CD14-positive monocyte (primary cell): ENCODE data around the gene GNPAT. TPM values are rescaled to one million over a fixed set of nuclear protein-coding genes. Genes with fewer than 3 reads are reported as not detected.
A peak's percentile ranks its signal among the peaks of the same experiment; 100 is the strongest.

Experiments used
- DNase-seq, 3 donors: peaks; one replicate each; pipeline ENCODE4 v3.0.0-alpha.2; 2011 to 2022
- H2AFZ ChIP-seq: 2 replicates; pipeline ENCODE4 v1.6.0; 2012; ENCODE audit warnings: mild to moderate bottlenecking, low read depth, low read length, inconsistent platforms; ENCODE audit not compliant: insufficient read depth, poor library complexity, severe bottlenecking
- H3K27ac ChIP-seq, 2 donors: 1 replicate in 1 of 2; 2 replicates in 1 of 2; pipeline ENCODE4 v1.5.1; 2012 to 2013; ENCODE audit warnings: low read length in 2 of 2, control low read depth in 1 of 2, inconsistent platforms in 1 of 2, low read depth in 1 of 2, mild to moderate bottlenecking in 1 of 2
- H3K27me3 ChIP-seq, 2 donors: one replicate each; pipeline versions ENCODE4 v1.6.0 to v1.6.1; 2011 to 2013; ENCODE audit warnings: low read length in 2 of 2; ENCODE audit not compliant: control insufficient read depth in 2 of 2, insufficient read depth in 2 of 2
- H3K36me3 ChIP-seq, 2 donors: replicated peaks in 1 of 2; 1 replicate in 1 of 2; 2 replicates in 1 of 2; pipeline versions ENCODE4 v1.5.1 to v1.6.1; 2012 to 2013; ENCODE audit warnings: low read length in 2 of 2, control low read depth in 1 of 2, inconsistent platforms in 1 of 2, mild to moderate bottlenecking in 1 of 2; ENCODE audit not compliant: insufficient read depth in 2 of 2, control insufficient read depth in 1 of 2
- H3K4me1 ChIP-seq, 2 donors: 1 replicate in 1 of 2; 2 replicates in 1 of 2; pipeline versions ENCODE4 v1.5.1 to v1.6.1; 2012 to 2013; ENCODE audit warnings: low read length in 2 of 2, control low read depth in 1 of 2, inconsistent platforms in 1 of 2, mild to moderate bottlenecking in 1 of 2, moderate library complexity in 1 of 2; ENCODE audit not compliant: insufficient read depth in 2 of 2, control insufficient read depth in 1 of 2
- H3K4me2 ChIP-seq: replicated peaks from 2 replicates; pipeline ENCODE3; 2012; ENCODE audit warnings: low read length, moderate library complexity, mild to moderate bottlenecking; ENCODE audit not compliant: poor library complexity, severe bottlenecking; ENCODE audit errors: extremely low read depth
- H3K4me3 ChIP-seq, 3 experiments: fragments of 200-600 bp in 1 of 3; sonication (generic) in 1 of 3; replicated peaks in 1 of 3; 1 replicate in 2 of 3; 2 replicates in 1 of 3; pipeline ENCODE4 v1.5.1; 2011 to 2013; ENCODE audit warnings: low read length in 3 of 3, mild to moderate bottlenecking in 3 of 3, control low read depth in 2 of 3, low read depth in 2 of 3, inconsistent platforms in 1 of 3, moderate library complexity in 1 of 3
- H3K79me2 ChIP-seq: 2 replicates; pipeline ENCODE4 v1.6.0; 2012; ENCODE audit warnings: mild to moderate bottlenecking, control low read depth, inconsistent platforms, low read length, moderate library complexity; ENCODE audit not compliant: insufficient read depth
- H3K9ac ChIP-seq: 2 replicates; pipeline ENCODE4 v1.6.0; 2017; ENCODE audit warnings: low read length, mild to moderate bottlenecking; ENCODE audit not compliant: insufficient read depth, poor library complexity, severe bottlenecking
- H3K9me3 ChIP-seq, 2 donors: replicated peaks in 1 of 2; 1 replicate in 1 of 2; 2 replicates in 1 of 2; pipeline versions ENCODE4 v1.5.1 to v1.6.1; 2012 to 2013; ENCODE audit warnings: low read length in 2 of 2, control low read depth in 1 of 2; ENCODE audit not compliant: control insufficient read depth in 1 of 2, insufficient read depth in 1 of 2
- H4K20me1 ChIP-seq: 2 replicates; pipeline ENCODE4 v1.6.0; 2012; ENCODE audit warnings: mild to moderate bottlenecking, low read length, control low read depth, moderate library complexity; ENCODE audit not compliant: insufficient read depth
- H3K27ac Mint-ChIP-seq, 7 donors: one replicate each; pipeline ENCODE4 v1.8.0; 2020; ENCODE audit warnings: mild to moderate bottlenecking in 7 of 7, mixed read lengths in 7 of 7, moderate library complexity in 6 of 7, inconsistent platforms in 2 of 7
- H3K27me3 Mint-ChIP-seq, 3 donors: one replicate each; pipeline ENCODE4 v1.8.0; 2021 to 2022; ENCODE audit warnings: low read depth in 3 of 3, mild to moderate bottlenecking in 3 of 3, mixed read lengths in 3 of 3, moderate library complexity in 3 of 3, inconsistent platforms in 1 of 3
- H3K36me3 Mint-ChIP-seq, 2 donors: one replicate each; pipeline ENCODE4 v1.8.0; 2020; ENCODE audit warnings: mixed read lengths in 2 of 2, inconsistent platforms in 1 of 2, mild to moderate bottlenecking in 1 of 2
- H3K4me1 Mint-ChIP-seq: one replicate; pipeline ENCODE4 v1.8.0; 2020; ENCODE audit warnings: mild to moderate bottlenecking, mixed read lengths
- H3K4me3 Mint-ChIP-seq, 2 donors: one replicate each; pipeline ENCODE4 v1.8.0; 2020; ENCODE audit warnings: mild to moderate bottlenecking in 2 of 2, mixed read lengths in 2 of 2, moderate library complexity in 1 of 2
- H3K9me3 Mint-ChIP-seq, 7 donors: one replicate each; pipeline ENCODE4 v1.8.0; 2020 to 2022; ENCODE audit warnings: mixed read lengths in 7 of 7, mild to moderate bottlenecking in 6 of 7, moderate library complexity in 6 of 7, inconsistent platforms in 2 of 7
- WGBS: methylation state at CpG from one replicate; pipeline ENCODE4 v1.1.5; 2013; ENCODE audit warnings: missing lambda C conversion rate; ENCODE audit not compliant: insufficient coverage; 5-methylcytosine and 5-hydroxymethylcytosine counted together
- intact Hi-C, 2 donors: fragments of 100-400 bp; cut with micrococcal nuclease; formaldehyde crosslinking; loops; one replicate each; pipeline versions ENCODE4 v1.15.0 to v1.15.1; 2023
- polyA plus RNA-seq, 3 donors: library from polyadenylated mRNA; depleted of rRNA in 1 of 3; unstranded in 2 of 3; stranded (reverse) in 1 of 3; fragments of 300-500 nt in 2 of 3; fragments of >200 nt in 1 of 3; fragmentation: Illumina TruSeq in 2 of 3; gene quantifications; 1 replicate in 2 of 3; 2 replicates in 1 of 3; pipeline ENCODE4 v1.2.3, GENCODE V29; 2012 to 2021
- TF ChIP-seq, protein P1 (sequence below): fragments of 200-600 bp; IDR thresholded peaks from one replicate; pipeline ENCODE4 v1.8.0; 2022; ENCODE audit warnings: antibody characterized with exemption, mild to moderate bottlenecking

GNPAT gene
- polyA plus RNA-seq, 3 donors, result 20.8 to 40.3 (median 34.8) TPM

DNA sequence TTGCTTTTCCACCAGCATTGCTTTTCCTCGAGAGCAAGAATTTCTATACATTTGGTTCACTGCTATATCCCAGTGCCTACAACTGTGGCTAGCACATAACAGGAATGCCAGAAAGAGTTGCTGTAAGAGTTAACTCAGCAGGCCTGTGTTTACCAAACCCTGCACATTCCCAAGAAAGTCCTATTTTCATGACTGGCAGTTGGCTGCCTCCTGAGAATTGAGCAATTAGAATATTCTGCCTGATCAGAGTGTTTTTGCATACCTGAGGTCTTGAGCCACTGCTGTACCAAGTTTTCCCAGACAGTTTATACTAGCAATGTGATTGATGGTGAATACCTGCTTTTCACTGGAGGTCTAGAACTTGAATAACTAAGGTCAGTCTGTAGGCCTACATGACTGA lies 2.7 kb upstream of the GNPAT start:
- Histone ChIP-seq H4K20me1 (no peaks in the 10 kb centered on the region), H3K4me1 (peaks cover 28 to 33% of the 10 kb centered on the region in 2 donors), H3K27me3 (no peaks in the 10 kb centered on the region), H2AFZ (no peak overlapping the region), H3K79me2 (peaks cover 75% of the 10 kb centered on the region), H3K9ac (no peak overlapping the region), H3K27ac (no peak overlapping the region), H3K9me3 (no peaks in the 10 kb centered on the region), H3K36me3 (peaks cover 22 to 55% of the 10 kb centered on the region in 2 donors), H3K4me3 (no peak overlapping the region), H3K4me2 (no peak overlapping the region)
- no CpG with 5 or more reads among the region's 1 CpG for WGBS
- Mint-ChIP-seq H3K36me3 (peaks cover 39 to 45% of the 10 kb centered on the region in 2 donors), H3K4me1 (peaks cover 52% of the 10 kb centered on the region), H3K27ac (no peak overlapping the region), H3K9me3 (no peaks in the 10 kb centered on the region), H3K27me3 (peaks cover 0 to 2% (median 0%) of the 10 kb centered on the region in 3 donors), H3K4me3 (no peak overlapping the region)
- DNase-seq, result no peak
- intact Hi-C loops, result no loop called here
- TF ChIP-seq, protein P1, sequence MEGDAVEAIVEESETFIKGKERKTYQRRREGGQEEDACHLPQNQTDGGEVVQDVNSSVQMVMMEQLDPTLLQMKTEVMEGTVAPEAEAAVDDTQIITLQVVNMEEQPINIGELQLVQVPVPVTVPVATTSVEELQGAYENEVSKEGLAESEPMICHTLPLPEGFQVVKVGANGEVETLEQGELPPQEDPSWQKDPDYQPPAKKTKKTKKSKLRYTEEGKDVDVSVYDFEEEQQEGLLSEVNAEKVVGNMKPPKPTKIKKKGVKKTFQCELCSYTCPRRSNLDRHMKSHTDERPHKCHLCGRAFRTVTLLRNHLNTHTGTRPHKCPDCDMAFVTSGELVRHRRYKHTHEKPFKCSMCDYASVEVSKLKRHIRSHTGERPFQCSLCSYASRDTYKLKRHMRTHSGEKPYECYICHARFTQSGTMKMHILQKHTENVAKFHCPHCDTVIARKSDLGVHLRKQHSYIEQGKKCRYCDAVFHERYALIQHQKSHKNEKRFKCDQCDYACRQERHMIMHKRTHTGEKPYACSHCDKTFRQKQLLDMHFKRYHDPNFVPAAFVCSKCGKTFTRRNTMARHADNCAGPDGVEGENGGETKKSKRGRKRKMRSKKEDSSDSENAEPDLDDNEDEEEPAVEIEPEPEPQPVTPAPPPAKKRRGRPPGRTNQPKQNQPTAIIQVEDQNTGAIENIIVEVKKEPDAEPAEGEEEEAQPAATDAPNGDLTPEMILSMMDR, result no peak

DNA sequence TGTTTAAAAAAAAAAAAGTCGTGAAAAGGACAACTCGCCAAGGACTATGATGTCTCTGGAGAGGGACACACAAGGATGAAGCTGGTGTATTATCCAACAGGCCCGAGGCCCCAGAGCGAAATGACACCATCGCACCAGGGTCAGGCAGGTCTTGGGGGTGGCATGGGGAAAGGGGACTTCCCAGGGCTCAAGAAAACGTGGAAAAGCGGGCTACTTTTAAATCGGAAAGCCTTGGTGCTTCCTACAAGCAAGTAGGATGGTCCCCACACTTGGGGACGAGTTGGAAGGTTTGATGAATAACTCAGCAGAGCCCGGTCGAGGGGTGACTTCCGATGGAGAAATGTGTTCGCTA lies 505 bp upstream of the GNPAT start:
- TF ChIP-seq, protein P1, result no peak
- Mint-ChIP-seq H3K9me3 (peaks cover 0 to 2% (median 0%) of the 10 kb centered on the region in 7 donors), H3K36me3 (peaks cover 34 to 41% of the 10 kb centered on the region in 2 donors), H3K4me1 (peaks cover 62% of the 10 kb centered on the region), H3K27me3 (peaks cover 0 to 2% (median 0%) of the 10 kb centered on the region in 3 donors), H3K27ac (peak overlapping the region; percentile 94 to 98 (median 97)), H3K4me3 (peak overlapping the region; percentile 92 to 97)
- Histone ChIP-seq H3K9me3 (no peaks in the 10 kb centered on the region), H4K20me1 (peaks cover 6% of the 10 kb centered on the region), H3K27me3 (no peaks in the 10 kb centered on the region), H3K4me3 (peak overlapping the region; percentile 78 to 95 (median 94)), H3K36me3 (peaks cover 18 to 43% of the 10 kb centered on the region in 2 donors), H2AFZ (peak overlapping the region; percentile 99), H3K9ac (peak overlapping the region; percentile 93), H3K27ac (peak overlapping the region; percentile 54 to 95), H3K4me2 (peak overlapping the region; percentile 79), H3K79me2 (peaks cover 82% of the 10 kb centered on the region), H3K4me1 (peaks cover 30 to 35% of the 10 kb centered on the region in 2 donors)
- intact Hi-C loops, result loop anchor here in 1 of 2 donors (10.0 kb wide), 2 partner anchors 94 to 1874 kb away; partner anchors contain the start of genes EXOC8 and SPRTN
- DNase-seq, result no peak
- WGBS, result 7% methylated on average over 11 of the region's 13 CpGs
